ENCODE results near the gene NEDD4L. TPM values are rescaled to one million over a fixed set of nuclear protein-coding genes. Genes with fewer than 3 reads are reported as not detected.

The NEDD4L gene
- total RNA-seq, 2 experiments from 2014 or later: 3.2 to 3.3 TPM

DNA sequence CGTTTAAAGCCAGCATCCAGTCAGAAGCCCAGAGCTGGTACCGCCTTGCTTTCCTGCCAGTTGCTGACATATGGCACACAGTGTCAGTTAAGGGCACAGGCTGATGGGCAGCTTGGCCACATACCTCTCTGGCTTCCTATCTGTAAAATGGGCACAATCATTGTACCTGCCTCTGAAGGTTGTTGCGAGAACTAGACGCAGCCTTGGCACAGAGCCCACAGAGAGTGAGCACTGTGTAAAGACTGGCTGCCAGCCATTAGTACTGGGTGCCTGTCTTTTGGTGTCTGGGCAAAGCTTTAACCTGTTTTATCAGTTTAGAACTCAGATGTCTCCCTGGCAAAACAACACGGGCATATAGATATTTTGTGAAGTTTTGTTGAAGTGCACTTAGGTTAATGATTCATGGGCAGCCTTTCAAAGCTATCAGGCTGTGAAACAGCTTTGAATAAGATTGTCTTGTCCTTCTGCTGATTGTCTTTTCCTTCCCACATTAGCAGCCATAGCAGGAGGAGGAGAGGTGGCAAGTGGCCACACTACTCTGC lies 269.5 kb downstream of the NEDD4L start:
- Histone ChIP-seq H3K4me2 (ENCODE audit: low read length) (no peak overlapping the region), H2AFZ (ENCODE audit: low read length) (no peak overlapping the region), H3K4me1 (ENCODE audit: insufficient read depth, low read length, poor library complexity, severe bottlenecking) (no peaks in the 10 kb centered on the region), H3K9me2 (ENCODE audit: insufficient read depth, low read length) (no peaks in the 10 kb centered on the region), H3K36me3 (ENCODE audit: insufficient read depth, low read length) (no peaks in the 10 kb centered on the region), H4K20me1 (ENCODE audit: insufficient read depth, low read length) (no peaks in the 10 kb centered on the region), H3K27ac (ENCODE audit: low read depth, low read length, poor library complexity, severe bottlenecking) (no peak overlapping the region), H3K9me3 (ENCODE audit: low read length) (no peaks in the 10 kb centered on the region), H3K79me2 (ENCODE audit: insufficient read depth, low read depth, low read length) (no peaks in the 10 kb centered on the region), H3K4me3 (ENCODE audit: low read depth, low read length, poor library complexity, severe bottlenecking) (no peak overlapping the region)
- POLR2A ChIA-PET: no interaction called here
- CTCF ChIA-PET (ENCODE audit: unreplicated experiment): no interaction called here
- TF ChIP-seq CTCF (conservative IDR thresholded peaks at IDR 0.05; ENCODE audit: low read length): no peak
- no peak for TF ChIP-seq EZH2phosphoT487 (IDR thresholded peaks at IDR 0.05; ENCODE audit: borderline replicate concordance, low read depth, low read length)
- intact Hi-C loops (cut with micrococcal nuclease; ENCODE audit: unreplicated experiment): no loop called here
- BruUV-seq (replicated peaks): no TSS peak
- no peak for DNase-seq (ENCODE audit: low spot score)

DNA sequence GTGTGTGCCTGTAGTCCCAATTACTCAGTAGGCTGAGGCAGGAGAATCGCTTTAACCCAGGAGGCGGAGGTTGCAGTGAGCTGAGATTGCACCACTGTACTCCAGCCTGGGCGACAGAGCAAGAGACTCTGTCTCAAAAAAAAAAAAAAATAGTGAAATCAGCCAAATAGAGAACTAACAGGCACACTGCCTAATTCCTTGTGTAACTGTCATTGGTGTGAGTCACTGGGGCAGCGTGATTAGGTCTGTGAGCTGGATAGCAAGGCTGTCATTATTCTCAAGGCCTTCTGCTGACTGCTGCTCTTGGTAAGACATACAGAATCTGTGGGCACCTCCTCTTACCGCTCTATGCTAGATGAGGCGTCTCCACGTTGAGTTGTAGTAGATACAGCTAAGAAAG lies 270.3 kb downstream of the NEDD4L start:
- H3K4me2 ChIP-seq (ENCODE audit: low read length): no peak overlapping the region
- H3K4me1 ChIP-seq (ENCODE audit: insufficient read depth, low read length, poor library complexity, severe bottlenecking): no peaks in the 10 kb centered on the region
- ChIA-PET POLR2A (no interaction called here), CTCF (ENCODE audit: unreplicated experiment) (no interaction called here)
- DNase-seq (ENCODE audit: low spot score): no peak
- no peak overlapping the region for H3K4me3 ChIP-seq (ENCODE audit: low read depth, low read length, poor library complexity, severe bottlenecking)
- no peaks in the 10 kb centered on the region for H3K36me3 ChIP-seq (ENCODE audit: insufficient read depth, low read length)
- no peaks in the 10 kb centered on the region for H4K20me1 ChIP-seq (ENCODE audit: insufficient read depth, low read length)
- H3K79me2 ChIP-seq (ENCODE audit: insufficient read depth, low read depth, low read length): no peaks in the 10 kb centered on the region
- intact Hi-C loops (cut with micrococcal nuclease; ENCODE audit: unreplicated experiment): no loop called here
- no peaks in the 10 kb centered on the region for H3K9me2 ChIP-seq (ENCODE audit: insufficient read depth, low read length)
- H3K27ac ChIP-seq (ENCODE audit: low read depth, low read length, poor library complexity, severe bottlenecking): no peak overlapping the region
- no peak for TF ChIP-seq EZH2phosphoT487 (IDR thresholded peaks at IDR 0.05; ENCODE audit: borderline replicate concordance, low read depth, low read length)
- TF ChIP-seq CTCF (conservative IDR thresholded peaks at IDR 0.05; ENCODE audit: low read length): no peak
- no peaks in the 10 kb centered on the region for H3K9me3 ChIP-seq (ENCODE audit: low read length)
- BruUV-seq (replicated peaks): no TSS peak
- no peak overlapping the region for H2AFZ ChIP-seq (ENCODE audit: low read length)

- no peak overlapping the region for H3K27ac ChIP-seq (ENCODE audit: low read depth, low read length, poor library complexity, severe bottlenecking)
- no TSS peak for BruUV-seq (replicated peaks)
- no peak overlapping the region for H3K4me2 ChIP-seq (ENCODE audit: low read length)
- no peak for DNase-seq (ENCODE audit: low spot score)
- intact Hi-C loops (cut with micrococcal nuclease; ENCODE audit: unreplicated experiment): no loop called here
- H3K36me3 ChIP-seq (ENCODE audit: insufficient read depth, low read length): no peaks in the 10 kb centered on the region
- H4K20me1 ChIP-seq (ENCODE audit: insufficient read depth, low read length): no peaks in the 10 kb centered on the region
- TF ChIP-seq CTCF (conservative IDR thresholded peaks at IDR 0.05; ENCODE audit: low read length) (no peak), EZH2phosphoT487 (IDR thresholded peaks at IDR 0.05; ENCODE audit: borderline replicate concordance, low read depth, low read length) (no peak)
- H2AFZ ChIP-seq (ENCODE audit: low read length): no peak overlapping the region
- POLR2A ChIA-PET: no interaction called here
- H3K9me3 ChIP-seq (ENCODE audit: low read length): no peaks in the 10 kb centered on the region
- CTCF ChIA-PET (ENCODE audit: unreplicated experiment): no interaction called here
- no peaks in the 10 kb centered on the region for H3K4me1 ChIP-seq (ENCODE audit: insufficient read depth, low read length, poor library complexity, severe bottlenecking)
- no peaks in the 10 kb centered on the region for H3K9me2 ChIP-seq (ENCODE audit: insufficient read depth, low read length)
- H3K79me2 ChIP-seq (ENCODE audit: insufficient read depth, low read depth, low read length): no peaks in the 10 kb centered on the region
- H3K4me3 ChIP-seq (ENCODE audit: low read depth, low read length, poor library complexity, severe bottlenecking): no peak overlapping the region
These were observed 271.0 kb downstream of the NEDD4L start for GRCh38 chr18:58315041-58315440.

Data from OCI-LY7 (cell line).